ENCODE data around the gene DSCAML1.
A peak's percentile ranks its signal among the peaks of the same experiment; 100 is the strongest.

DSCAML1 gene

GRCh38 chr11:117390743-117391142 lies 406.3 kb downstream of the DSCAML1 start:
- H3K4me3 ChIP-seq (replicated peaks; ENCODE audit: low read depth, low read length) = no peak overlapping the region
- DNase-seq (ENCODE audit: low read depth) = no peak
- no peak for TF ChIP-seq CTCF (IDR thresholded peaks at IDR 0.05; ENCODE audit: low read length, missing control alignments)

- H3K4me3 ChIP-seq (replicated peaks; ENCODE audit: low read depth, low read length) = no peak overlapping the region
- no peak for TF ChIP-seq CTCF (IDR thresholded peaks at IDR 0.05; ENCODE audit: low read length, missing control alignments)
- DNase-seq (ENCODE audit: low read depth) = peak; percentile 33
Observed at GRCh38 chr11:117387992-117388755, 408.8 kb downstream of the DSCAML1 start.

- H3K4me3 ChIP-seq (replicated peaks; ENCODE audit: low read depth, low read length) = no peak overlapping the region
- no peak for TF ChIP-seq CTCF (IDR thresholded peaks at IDR 0.05; ENCODE audit: low read length, missing control alignments)
- DNase-seq (ENCODE audit: low read depth) = no peak
Observed at GRCh38 chr11:117385906-117386305, 411.1 kb downstream of the DSCAML1 start.

DNA sequence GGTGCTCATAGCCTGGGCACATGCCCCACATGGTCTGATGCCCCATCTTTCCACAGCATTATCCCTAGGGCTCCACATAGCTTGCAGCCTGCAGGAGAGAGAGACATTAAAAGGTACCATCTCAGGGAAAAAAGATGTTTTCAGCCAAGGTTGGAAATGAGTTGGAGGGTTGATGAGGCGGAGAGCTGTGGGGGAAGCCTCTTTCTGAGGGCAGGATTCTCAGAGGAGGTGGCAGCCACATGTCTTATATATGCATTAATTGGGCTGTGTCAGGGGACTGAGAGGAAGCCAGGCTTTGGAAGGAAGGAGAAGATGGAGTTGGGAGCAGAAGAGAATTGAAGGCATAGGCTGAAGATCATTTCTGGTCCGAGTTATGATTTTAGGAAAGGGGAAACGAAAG lies 411.5 kb downstream of the DSCAML1 start:
- TF ChIP-seq CTCF (IDR thresholded peaks at IDR 0.05; ENCODE audit: low read length, missing control alignments) = no peak
- H3K4me3 ChIP-seq (replicated peaks; ENCODE audit: low read depth, low read length) = no peak overlapping the region
- DNase-seq (ENCODE audit: low read depth) = no peak

GRCh38 chr11:117384045-117384444 lies 413.0 kb downstream of the DSCAML1 start:
- TF ChIP-seq CTCF (IDR thresholded peaks at IDR 0.05; ENCODE audit: low read length, missing control alignments) = no peak
- H3K4me3 ChIP-seq (replicated peaks; ENCODE audit: low read depth, low read length) = no peak overlapping the region
- peak; percentile 68 for DNase-seq (ENCODE audit: low read depth)

- DNase-seq (ENCODE audit: low read depth) = no peak
- TF ChIP-seq CTCF (IDR thresholded peaks at IDR 0.05; ENCODE audit: low read length, missing control alignments) = no peak
- no peak overlapping the region for H3K4me3 ChIP-seq (replicated peaks; ENCODE audit: low read depth, low read length)
Observed at GRCh38 chr11:117382746-117383145, 414.3 kb downstream of the DSCAML1 start.
